Neural crest cell (in vitro differentiated cells): ENCODE data around the gene GINS2. TPM values are rescaled to one million over a fixed set of nuclear protein-coding genes. Genes with fewer than 3 reads are reported as not detected.

Experiments used
- DNase-seq: peaks from one replicate; pipeline ENCODE4 v3.0.0; 2021; ENCODE audit warnings: low read depth, mixed read lengths, low spot score
- H3K27ac Mint-ChIP-seq: one replicate; pipeline ENCODE4 v1.8.0; 2021; ENCODE audit warnings: mild to moderate bottlenecking, mixed read lengths; ENCODE audit not compliant: unreplicated experiment
- H3K27me3 Mint-ChIP-seq: 2 replicates; pipeline ENCODE4 v1.8.0; 2021; ENCODE audit warnings: low read depth, mild to moderate bottlenecking, mixed read lengths
- H3K36me3 Mint-ChIP-seq: 2 replicates; pipeline ENCODE4 v1.8.0; 2021; ENCODE audit warnings: low read depth, mild to moderate bottlenecking, mixed read lengths
- H3K4me1 Mint-ChIP-seq: 2 replicates; pipeline ENCODE4 v1.8.0; 2021; ENCODE audit warnings: mixed read lengths
- H3K4me3 Mint-ChIP-seq: one replicate; pipeline ENCODE4 v1.8.0; 2021; ENCODE audit warnings: mild to moderate bottlenecking, mixed read lengths
- H3K9me3 Mint-ChIP-seq: 2 replicates; pipeline ENCODE4 v1.8.0; 2021; ENCODE audit warnings: mixed read lengths
- total RNA-seq: library from RNA; stranded (reverse); gene quantifications from 2 replicates; pipeline ENCODE4 v1.2.1, GENCODE V29; 2021
- TF ChIP-seq, protein P1 (sequence below): fragments of 200-600 bp; sonication (generic); conservative IDR thresholded peaks from 2 replicates; pipeline ENCODE4 v1.5.0; 2021; ENCODE audit warnings: antibody characterized with exemption, mild to moderate bottlenecking

GINS2 gene
- total RNA-seq, 1 donor from 2014 or later = 82.2 TPM

DNA sequence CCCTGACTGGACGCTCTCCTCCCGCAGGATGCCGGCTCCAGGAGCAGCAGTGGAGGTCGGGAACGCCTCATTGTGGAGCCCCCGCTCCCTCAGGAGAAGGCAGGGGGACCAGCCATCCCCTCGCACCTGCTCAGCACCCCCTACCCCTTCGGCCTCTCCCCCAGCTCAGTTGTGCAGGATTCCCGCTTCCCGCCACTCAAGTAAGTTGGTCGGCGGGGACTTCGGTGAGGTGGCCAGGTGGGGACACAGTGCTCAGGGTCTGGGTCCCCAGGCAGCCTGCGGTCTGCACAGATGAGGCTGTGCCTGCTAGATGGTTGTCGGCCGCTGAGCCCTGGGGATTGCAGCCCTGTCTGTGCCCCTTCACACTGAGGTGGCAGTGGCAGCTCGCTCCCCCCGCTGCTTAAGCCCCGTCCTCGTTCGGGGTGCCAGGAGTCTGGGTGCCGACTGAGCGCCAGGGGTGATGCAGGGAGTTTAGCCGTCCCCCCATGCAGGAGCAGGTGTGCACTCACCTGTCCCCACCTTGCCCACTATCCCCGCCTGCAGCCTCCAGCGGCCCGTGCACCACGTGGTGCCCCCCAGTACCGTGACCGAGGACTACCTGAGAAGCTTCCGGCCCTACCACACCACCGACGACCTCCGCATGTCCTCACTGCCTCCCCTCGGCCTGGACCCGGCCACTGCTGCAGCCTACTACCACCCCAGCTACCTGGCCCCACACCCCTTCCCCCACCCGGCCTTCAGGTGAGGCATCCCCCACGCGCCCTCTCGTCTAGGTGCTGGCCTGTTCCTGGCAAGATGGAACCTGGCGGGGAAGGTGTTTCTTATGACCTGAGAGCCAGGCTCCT, 34.3 kb downstream of the GINS2 start:
- H3K36me3 Mint-ChIP-seq = peaks cover 3% of the 10 kb centered on the region
- no peak overlapping the region for H3K27ac Mint-ChIP-seq
- H3K27me3 Mint-ChIP-seq = peaks cover 8% of the 10 kb centered on the region
- H3K9me3 Mint-ChIP-seq = no peaks in the 10 kb centered on the region
- TF ChIP-seq, protein P1, sequence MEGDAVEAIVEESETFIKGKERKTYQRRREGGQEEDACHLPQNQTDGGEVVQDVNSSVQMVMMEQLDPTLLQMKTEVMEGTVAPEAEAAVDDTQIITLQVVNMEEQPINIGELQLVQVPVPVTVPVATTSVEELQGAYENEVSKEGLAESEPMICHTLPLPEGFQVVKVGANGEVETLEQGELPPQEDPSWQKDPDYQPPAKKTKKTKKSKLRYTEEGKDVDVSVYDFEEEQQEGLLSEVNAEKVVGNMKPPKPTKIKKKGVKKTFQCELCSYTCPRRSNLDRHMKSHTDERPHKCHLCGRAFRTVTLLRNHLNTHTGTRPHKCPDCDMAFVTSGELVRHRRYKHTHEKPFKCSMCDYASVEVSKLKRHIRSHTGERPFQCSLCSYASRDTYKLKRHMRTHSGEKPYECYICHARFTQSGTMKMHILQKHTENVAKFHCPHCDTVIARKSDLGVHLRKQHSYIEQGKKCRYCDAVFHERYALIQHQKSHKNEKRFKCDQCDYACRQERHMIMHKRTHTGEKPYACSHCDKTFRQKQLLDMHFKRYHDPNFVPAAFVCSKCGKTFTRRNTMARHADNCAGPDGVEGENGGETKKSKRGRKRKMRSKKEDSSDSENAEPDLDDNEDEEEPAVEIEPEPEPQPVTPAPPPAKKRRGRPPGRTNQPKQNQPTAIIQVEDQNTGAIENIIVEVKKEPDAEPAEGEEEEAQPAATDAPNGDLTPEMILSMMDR = no peak
- DNase-seq = no peak
- peaks cover 12% of the 10 kb centered on the region for H3K4me1 Mint-ChIP-seq
- H3K4me3 Mint-ChIP-seq = no peak overlapping the region

DNA sequence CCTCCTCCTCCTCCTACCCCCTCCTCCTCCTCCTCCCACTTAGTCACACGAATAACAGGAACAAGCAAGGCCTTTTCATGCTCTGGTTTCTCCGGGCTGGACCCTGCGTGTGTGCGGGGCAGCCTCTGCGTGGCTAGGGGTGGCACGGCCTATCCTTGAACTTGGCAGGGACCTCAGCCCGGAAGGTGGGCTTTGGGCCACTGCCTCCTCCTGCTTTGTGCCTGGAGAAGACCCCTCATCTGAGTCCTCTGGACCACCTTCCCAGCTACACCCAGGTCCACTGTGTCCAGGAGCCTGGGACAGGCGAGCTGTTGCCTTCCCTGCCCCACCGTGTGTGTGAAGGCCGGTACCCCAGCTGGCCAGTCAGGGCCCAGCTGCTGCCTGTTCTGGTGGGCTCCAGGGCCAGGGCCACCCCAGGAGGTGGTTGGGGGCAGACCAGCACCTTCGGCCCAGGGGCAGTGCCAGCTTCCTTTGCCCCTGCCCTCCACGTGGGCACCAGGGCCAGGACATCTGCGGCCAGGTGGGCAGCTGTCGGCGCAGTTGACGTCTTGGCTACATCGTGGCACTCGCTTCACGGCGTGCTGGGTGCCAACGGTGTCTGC, 35.4 kb downstream of the GINS2 start:
- no peak for DNase-seq
- no peaks in the 10 kb centered on the region for H3K9me3 Mint-ChIP-seq
- no peak overlapping the region for H3K4me3 Mint-ChIP-seq
- H3K27ac Mint-ChIP-seq = no peak overlapping the region
- peaks cover 3% of the 10 kb centered on the region for H3K36me3 Mint-ChIP-seq
- TF ChIP-seq, protein P1 = no peak
- H3K4me1 Mint-ChIP-seq = peaks cover 15% of the 10 kb centered on the region
- peaks cover 10% of the 10 kb centered on the region for H3K27me3 Mint-ChIP-seq

DNA sequence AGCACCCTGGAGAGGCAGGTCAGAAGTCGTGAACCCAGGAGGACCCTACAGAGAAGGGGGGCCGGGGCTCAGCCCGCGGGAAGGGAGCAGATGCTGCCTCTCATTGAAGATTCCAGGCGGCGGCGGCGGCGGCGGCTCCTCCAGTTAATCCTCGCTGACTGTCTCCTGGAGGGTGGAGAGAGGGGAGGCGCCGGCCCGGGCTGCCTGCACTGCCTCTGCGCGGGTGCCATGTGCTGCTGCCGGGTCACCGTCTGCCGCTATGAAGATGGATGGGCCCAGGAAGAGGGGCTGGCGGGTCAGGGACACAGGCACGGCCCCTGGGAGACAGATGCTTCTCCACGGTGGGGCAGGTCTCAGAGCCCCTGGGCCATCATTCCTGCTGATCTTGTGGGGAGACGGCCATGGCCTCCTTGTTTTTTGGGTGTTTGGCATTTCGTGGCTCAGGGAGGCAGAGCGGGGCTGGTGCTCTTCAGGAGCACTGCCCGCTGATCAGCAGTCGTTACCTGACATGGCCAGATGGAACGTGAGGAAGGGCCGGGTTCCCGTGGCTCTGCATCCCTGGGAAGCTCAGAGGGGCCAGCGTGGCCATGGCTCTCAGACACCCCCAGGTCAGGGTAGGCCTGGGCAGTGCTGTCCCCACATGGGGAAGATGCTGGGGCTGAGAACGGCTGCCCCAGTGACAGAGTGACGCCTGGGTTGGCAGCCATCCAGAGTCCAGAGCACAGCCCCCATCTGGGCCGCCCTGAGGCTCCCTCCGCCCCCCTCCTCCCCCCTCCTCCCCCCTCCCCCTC, 36.1 kb downstream of the GINS2 start:
- Mint-ChIP-seq H3K27ac (peak overlapping the region; percentile 84), H3K9me3 (no peaks in the 10 kb centered on the region), H3K27me3 (peaks cover 10% of the 10 kb centered on the region), H3K36me3 (peaks cover 3% of the 10 kb centered on the region), H3K4me3 (peak overlapping the region; percentile 72), H3K4me1 (peaks cover 15% of the 10 kb centered on the region)
- TF ChIP-seq, protein P1 = no peak
- DNase-seq = peak; percentile 49

DNA sequence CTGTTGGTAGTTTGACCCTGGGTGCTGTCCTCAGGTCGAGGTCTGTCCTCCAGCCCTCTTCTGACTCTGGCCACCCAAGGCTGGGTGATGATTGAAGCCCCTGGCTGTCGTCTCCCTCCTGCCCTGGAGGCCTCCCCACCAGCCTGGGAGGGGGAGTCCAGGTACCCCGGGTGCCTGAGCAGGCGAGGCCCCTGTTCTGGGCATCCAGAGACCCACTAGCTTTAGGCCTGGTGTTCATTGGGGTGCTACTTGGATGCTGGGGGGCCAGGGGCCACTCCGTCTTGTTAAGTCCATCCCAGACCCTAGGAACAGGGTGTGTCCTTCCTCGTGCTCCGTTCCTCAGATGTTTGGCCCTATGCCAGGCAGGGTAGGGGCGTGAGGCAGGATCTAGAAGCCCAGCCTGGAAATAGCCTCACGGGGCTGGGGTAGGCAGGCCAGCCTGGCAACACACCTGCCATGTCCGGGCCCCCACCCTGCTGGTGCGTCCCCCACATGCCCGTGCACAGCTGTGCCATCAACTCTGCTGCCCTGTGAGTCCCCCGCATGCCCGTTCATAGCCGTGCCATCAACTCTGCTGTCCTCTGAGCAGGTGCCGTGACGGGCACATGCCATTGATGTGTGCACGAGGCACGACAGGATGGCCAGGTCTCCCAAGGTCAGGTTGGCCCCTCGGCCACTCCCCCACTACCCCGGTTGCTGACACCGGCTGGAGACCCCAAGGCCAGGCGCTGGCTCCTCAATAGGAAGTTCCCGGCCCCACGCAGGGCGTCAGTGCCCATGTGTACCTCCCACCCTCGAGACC, 36.9 kb downstream of the GINS2 start:
- Mint-ChIP-seq H3K27me3 (peaks cover 10% of the 10 kb centered on the region), H3K27ac (peak overlapping the region; percentile 84)

More for the DNA sequence above, 36.9 kb downstream of the GINS2 start:
- H3K4me3 Mint-ChIP-seq = peak overlapping the region; percentile 72
- TF ChIP-seq, protein P1 = no peak
- DNase-seq = no peak
- H3K9me3 Mint-ChIP-seq = no peaks in the 10 kb centered on the region
- peaks cover 3% of the 10 kb centered on the region for H3K36me3 Mint-ChIP-seq
- H3K4me1 Mint-ChIP-seq = peaks cover 15% of the 10 kb centered on the region
